Measurements from ENCODE around the gene CDYL2.

- no peak for TF ChIP-seq CTCF (IDR thresholded peaks at IDR 0.05)
- TF ChIP-seq POLR2A (IDR thresholded peaks at IDR 0.05) = no peak
These were observed 58.2 kb downstream of the CDYL2 start for GRCh38 chr16:80746231-80746630.
